Epithelial cell of esophagus (primary cell): Measurements from ENCODE around the gene MAPKAPK2.
A peak's percentile ranks its signal among the peaks of the same experiment; 100 is the strongest.

ENCODE experiments used
- DNase-seq: peaks from one replicate; pipeline ENCODE4 v3.0.0; 2010; ENCODE audit warnings: low read depth
- H3K4me3 ChIP-seq: 2 replicates; pipeline ENCODE4 v1.5.1; 2011; ENCODE audit warnings: mild to moderate bottlenecking, low read length, control low read depth
- TF ChIP-seq, protein P1 (sequence below): IDR thresholded peaks from 2 replicates; pipeline ENCODE4 v1.5.1; 2011; ENCODE audit warnings: low read depth, mild to moderate bottlenecking, low read length, control low read depth, inconsistent platforms; ENCODE audit not compliant: insufficient read depth; ENCODE audit errors: missing control alignments

The MAPKAPK2 gene

DNA sequence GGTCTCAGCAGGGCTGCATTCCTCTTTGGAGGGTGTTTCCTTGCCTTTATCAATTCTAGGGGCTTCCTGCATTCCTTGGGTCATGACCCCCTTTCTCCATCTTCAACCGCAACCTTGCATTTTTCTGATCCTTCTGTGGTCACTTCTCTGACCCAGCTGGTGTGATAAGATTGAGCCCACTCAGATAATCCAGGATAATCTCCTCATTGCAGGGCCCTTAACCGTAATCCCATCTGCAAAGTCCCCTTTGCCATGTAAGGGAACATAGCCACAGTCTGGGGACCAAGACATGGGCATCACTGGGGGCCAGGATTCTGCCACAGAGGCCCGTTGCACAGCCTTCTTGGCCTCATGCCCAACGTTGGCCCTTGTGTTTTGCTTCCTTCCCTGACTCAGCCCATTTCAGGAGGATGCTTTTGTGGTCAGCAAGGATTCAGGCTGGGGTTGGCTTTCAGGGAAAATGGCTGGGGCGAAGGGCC is 50.9 kb downstream of the MAPKAPK2 start:
- no peak overlapping the region for H3K4me3 ChIP-seq
- TF ChIP-seq, protein P1, sequence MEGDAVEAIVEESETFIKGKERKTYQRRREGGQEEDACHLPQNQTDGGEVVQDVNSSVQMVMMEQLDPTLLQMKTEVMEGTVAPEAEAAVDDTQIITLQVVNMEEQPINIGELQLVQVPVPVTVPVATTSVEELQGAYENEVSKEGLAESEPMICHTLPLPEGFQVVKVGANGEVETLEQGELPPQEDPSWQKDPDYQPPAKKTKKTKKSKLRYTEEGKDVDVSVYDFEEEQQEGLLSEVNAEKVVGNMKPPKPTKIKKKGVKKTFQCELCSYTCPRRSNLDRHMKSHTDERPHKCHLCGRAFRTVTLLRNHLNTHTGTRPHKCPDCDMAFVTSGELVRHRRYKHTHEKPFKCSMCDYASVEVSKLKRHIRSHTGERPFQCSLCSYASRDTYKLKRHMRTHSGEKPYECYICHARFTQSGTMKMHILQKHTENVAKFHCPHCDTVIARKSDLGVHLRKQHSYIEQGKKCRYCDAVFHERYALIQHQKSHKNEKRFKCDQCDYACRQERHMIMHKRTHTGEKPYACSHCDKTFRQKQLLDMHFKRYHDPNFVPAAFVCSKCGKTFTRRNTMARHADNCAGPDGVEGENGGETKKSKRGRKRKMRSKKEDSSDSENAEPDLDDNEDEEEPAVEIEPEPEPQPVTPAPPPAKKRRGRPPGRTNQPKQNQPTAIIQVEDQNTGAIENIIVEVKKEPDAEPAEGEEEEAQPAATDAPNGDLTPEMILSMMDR = no peak
- no peak for DNase-seq

DNA sequence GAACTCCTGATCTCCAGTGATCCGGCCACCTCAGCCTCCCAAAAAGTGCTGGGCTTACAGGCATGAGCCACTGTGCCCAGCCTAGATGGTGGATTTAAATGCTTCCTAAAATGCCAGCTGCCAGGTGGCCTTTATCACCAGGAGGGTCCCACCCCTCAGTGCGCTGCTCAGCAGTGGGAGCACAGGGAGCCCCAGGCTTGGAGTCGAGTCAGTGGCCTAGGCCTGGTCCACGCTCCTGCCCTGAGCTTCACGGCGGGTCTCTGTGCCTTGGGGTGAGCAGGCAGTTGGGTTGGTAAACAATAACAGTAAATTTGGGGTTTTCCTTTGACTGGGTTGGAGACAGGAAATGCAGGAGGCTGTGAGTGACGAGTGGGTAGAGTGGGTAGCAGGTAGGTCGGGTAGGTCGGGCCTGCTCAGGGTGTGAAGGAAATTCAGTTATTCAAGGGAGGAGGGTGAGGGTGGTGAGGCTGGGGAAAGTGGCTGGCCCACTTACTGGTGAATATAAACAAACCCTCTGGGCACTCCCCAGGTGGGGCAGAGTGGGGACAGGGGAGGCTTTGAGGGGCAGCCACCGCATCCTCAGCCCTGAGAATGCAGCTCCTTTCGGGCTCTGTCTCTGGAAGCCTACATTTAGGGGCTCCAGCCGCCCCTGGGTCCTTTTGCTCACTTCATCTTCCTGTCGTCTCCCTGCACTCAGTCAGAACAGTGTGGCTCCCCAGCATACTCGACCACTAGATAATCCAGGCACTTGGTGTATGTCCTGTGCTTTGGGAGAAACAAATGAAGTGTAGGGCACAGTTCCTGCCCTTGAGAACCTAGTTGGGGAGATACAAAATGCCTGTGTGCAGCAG is 52.4 kb downstream of the MAPKAPK2 start:
- H3K4me3 ChIP-seq = no peak overlapping the region
- TF ChIP-seq, protein P1 = no peak
- DNase-seq = no peak

DNA sequence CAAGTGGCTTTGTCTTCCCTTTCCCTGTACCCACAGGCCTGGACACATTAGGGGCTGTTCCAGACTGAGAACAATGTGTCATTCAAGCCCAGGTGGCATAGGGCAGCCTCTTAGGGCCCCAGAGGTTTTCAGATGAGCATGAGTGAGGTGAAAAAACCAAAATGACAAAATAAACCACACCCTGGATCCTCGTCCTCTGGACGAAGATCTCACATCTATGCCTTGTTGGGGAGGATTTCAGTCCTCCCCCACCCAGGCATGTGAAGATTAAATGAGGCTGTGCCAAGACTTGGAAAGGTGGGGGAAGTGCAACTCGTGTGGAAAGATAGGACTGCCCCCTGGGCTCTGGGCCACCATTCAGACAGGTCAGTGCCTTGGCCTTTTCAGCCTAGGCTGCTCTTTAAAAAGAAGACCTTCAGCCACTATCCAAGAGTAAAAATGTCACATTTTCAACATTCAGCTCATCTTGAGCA is 53.1 kb downstream of the MAPKAPK2 start:
- no peak for DNase-seq
- H3K4me3 ChIP-seq = no peak overlapping the region
- TF ChIP-seq, protein P1 = no peak

DNA sequence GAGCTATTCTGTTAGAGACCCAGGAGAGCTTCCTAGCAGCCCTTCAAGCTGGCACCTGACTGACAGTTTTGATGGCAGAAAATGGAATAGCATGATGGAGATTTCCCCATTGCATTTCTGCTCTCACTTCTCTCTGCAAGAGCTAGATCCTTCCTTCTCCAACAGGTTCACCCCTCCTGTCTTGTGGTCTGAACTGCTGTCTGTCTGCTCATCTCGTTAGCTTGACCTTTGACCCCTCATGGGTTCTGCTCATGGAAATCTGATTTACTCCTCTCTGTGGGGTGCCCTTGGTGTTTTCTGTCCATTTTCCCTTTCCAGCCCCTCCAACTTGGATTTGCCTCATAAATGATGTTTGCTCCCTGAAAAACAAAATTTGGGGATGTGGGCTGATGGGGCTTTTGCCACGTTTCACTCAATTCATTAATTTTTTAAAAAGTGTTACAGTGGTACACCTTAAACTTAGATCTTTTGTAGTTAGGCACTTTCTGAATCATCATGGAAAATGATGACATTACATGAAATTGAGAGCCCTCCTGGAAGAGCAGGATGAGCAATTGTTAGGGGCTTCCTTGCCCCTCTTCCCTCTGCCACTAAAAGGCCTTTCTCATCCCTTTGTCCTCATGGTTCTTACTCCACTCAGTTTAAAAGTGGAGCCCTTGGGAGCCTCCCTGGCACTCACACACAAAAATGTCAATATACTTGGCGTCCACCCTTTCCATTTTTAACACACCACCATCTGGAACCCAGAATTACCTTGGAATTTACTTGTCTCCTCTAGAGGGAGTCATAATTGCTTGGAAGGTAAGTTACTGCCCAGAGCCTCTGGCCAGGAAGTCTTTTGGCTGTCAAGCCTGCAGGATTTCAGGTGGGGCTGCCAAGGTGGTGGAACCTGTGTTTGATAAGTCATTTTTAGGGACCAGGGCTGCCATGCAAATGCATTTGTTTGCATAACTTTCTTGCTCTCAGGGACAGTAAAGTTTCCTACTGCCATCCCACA is 54.0 kb downstream of the MAPKAPK2 start:
- peak; percentile 61 for DNase-seq
- no peak overlapping the region for H3K4me3 ChIP-seq
- TF ChIP-seq, protein P1 = peak; percentile 45

DNA sequence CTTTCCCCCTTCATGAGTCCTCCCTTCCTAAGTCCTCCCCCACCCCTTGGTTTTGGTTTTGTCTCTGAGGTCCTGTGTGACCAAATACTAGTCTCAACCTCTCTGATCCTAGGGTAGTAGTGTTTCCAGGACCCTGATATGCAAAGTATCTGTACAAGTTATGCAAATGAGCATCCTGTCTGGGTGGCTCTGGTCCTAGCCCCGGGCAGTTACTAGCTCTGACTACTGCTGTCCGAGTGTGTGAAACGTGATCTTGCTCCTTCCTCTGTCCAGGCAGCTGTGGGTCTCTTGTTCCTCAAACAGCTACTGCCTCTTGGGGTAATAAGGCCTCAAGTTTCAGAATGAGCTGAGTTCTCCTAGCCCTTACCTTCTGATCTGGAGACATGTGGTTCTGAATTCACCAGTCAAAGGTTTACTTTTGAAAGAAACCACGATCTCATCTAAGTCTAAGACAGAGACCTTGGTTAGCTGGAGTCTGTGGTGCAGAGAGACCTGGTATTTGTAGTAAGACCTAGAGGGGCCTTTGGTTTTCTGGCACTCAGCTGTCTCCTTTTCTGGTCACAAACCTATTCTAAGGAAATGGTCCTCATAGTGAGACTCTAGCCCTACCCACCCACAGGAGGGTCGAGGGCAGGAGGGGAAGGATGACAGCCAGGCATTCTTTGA is 54.8 kb downstream of the MAPKAPK2 start:
- TF ChIP-seq, protein P1 = no peak
- DNase-seq = no peak
- H3K4me3 ChIP-seq = no peak overlapping the region

DNA sequence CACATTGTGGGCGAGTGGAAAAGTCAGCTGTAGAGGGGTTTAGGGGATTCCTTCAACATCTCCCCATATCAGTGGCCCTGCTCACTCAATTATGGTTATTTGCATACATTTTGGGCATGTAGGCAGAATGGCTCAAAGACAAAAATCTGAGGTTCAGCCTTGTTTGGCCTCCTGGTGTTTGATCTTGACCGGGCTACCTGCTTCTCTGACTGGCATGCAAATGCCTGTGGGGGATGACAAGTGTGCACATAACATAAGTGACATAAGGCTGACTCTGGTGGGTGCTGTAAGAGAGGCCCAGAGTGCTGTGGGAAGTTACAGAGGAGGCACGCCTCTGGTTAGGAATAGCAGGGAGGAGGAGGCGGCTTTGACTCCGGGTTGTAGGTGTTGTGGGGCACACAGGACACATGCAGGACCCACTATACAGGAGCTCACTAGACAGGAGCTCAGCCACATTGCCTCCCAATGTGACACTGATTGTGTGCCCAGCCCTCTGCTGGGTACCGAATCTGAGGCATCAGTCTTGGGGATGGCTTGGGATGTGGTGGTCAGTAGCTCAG is 56.5 kb downstream of the MAPKAPK2 start:
- TF ChIP-seq, protein P1 = no peak
- no peak for DNase-seq
- no peak overlapping the region for H3K4me3 ChIP-seq
